GM19193 (cell line): ENCODE data around the gene UGT1A4.

Experiments used
- POLR2A ChIP-seq: IDR thresholded peaks from 4 replicates; pipeline ENCODE4 v1.6.1; 2011; ENCODE audit not compliant: insufficient read depth, insufficient read length; ENCODE audit errors: extremely low read depth

UGT1A4 gene

DNA sequence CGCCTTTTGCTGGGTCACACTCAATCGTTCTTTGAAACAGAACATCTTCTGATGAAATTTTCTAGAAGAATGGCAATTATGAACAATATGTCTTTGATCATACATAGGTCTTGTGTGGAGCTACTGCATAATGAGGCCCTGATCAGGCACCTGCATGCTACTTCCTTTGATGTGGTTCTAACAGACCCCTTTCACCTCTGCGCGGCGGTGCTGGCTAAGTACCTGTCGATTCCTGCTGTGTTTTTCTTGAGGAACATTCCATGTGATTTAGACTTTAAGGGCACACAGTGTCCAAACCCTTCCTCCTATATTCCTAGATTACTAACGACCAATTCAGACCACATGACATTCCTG is 5.3 kb upstream of the UGT1A4 start:
- no peak for TF ChIP-seq POLR2A

- no peak for TF ChIP-seq POLR2A
These were observed 4.4 kb upstream of the UGT1A4 start for GRCh38 chr2:233714121-233714520.

DNA sequence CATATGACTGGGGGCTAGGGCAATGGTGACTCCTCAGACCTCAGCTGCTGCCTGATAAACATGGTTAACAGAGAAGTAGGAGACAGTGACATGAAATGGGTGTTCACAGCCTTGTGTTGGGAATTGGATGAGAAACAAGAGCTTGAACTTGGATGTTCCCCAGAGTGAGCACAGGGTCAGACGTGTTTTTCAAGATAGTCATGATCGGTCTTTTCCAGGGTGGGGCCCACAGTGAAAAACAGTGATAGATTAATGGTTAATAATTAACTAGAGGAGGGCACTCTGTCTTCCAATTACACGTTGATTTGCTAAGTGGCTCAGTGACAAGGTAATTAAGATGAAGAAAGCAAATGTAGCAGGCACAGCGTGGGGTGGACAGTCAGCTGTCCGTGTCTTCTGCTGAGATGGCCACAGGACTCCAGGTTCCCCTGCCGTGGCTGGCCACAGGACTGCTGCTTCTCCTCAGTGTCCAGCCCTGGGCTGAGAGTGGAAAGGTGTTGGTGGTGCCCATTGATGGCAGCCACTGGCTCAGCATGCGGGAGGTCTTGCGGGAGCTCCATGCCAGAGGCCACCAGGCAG is 10.3 kb downstream of the UGT1A4 start, which contains the start of gene UGT1A3:
TSS of gene UGT1A3 (plus strand) at position 320 of the 579 bp plus-strand sequence. CDS start at position 405, 85 bp downstream.
- TF ChIP-seq POLR2A: no peak

- TF ChIP-seq POLR2A: no peak
These were observed 22.3 kb downstream of the UGT1A4 start for GRCh38 chr2:233740870-233741269.

DNA sequence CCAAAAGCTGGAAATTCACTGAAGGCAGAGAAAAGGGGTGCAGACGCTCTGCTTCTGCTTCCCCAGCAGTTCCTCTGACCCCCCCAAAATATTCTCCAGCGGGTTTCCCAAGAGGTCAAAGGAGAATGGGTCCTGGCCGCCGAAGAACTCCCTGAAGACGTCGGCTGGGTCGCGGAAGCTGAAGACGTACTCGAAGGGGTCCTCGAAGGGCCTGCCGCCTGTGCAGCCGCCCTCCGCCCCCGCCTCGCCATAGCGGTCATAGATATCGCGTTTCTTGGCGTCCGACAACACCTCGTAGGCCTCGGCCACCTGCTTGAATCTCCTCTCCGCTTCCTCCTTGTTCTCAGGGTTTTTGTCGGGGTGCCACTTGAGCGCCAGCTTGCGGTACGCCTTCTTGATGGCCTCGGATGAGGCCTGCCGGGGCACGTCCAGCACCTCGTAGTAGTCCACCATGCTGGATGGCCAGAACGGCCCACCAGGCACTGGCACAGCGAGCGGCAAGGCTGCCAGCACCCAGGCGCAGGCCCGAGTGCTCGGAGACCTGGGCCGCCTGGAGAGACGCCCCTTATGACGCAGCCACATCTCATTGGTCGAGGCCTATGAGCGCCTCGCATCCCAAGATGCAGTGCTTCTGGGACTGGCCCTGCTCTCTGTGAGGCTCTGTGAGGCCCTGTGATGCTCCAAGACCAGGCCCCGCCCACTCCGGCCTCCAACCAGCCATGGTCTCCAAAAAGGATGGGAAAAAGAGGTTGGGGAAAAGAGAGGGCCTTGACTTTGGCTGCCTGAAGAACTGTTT is 25.1 kb downstream of the UGT1A4 start:
- TF ChIP-seq POLR2A: no peak

GRCh38 chr2:233745073-233745755 is 26.7 kb downstream of the UGT1A4 start:
- TF ChIP-seq POLR2A: no peak

DNA sequence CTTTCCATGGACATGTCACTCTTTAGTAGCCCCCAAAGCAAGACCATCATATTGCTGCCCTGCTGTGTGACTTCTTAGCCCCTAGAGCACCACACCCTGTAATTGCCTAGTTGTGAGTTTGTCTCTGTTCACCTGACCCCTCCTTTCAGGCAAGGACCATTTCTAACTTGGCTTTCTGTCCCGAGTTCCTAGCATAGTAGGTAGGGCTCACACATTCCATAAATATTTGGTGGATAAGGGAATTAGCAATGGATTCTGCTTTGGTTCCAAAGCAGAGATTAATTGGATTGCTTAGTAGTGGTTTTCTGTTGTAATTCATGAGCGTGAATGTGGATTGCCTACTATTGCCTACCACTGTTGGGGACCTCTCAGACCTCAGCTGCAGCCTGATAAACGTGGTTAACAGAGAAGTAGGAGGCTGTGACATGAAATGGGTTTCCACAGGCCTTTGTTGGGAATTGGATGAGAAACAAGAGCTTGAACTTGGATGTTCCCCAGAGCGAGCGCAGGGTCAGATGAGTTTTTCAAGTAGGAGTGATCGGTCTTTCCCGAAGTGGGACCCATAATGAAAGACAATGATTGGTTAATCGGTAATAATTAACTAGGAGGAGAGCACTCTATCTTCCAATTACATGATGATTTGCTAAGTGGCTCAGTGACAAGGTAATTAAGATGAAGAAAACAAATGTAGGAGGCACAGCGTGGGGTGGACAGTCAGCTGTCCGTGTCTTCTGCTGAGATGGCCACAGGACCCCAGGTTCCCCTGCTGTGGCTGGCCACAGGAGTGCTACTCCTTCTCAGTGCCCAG is 28.1 kb downstream of the UGT1A4 start:
- TF ChIP-seq POLR2A: no peak

DNA sequence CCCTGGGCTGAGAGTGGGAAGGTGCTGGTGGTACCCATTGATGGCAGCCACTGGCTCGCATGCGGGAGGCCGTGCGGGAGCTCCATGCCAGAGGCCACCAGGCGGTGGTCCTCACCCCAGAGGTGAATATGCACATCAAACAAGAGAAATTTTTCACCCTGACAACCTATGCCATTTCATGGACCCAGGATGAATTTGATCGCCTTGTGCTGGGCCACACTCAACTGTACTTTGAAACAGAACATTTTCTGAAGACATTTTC is 28.7 kb downstream of the UGT1A4 start:
- TF ChIP-seq POLR2A: no peak

- TF ChIP-seq POLR2A: no peak
These were observed 36.5 kb downstream of the UGT1A4 start for GRCh38 chr2:233754872-233755611.

- TF ChIP-seq POLR2A: no peak
These were observed 38.0 kb downstream of the UGT1A4 start for GRCh38 chr2:233756429-233757081.

DNA sequence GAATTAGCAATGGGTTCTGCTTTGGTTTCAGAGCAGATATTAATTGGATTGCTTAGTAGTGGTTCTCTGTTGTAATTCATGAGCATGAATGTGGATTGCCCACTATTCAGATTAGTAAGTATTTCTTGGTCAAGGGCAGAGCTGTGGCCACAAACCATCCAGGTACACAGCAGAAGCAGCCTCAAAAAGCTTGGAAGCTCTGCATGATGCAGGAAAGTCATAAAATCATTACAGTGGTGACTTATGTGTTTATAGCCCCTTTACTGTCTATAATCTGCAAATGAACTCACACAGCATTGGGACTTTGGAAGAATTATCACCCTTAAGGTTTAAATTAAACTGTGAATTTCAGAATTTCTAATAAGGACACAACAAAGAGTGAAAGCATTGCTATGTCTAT is 39.6 kb downstream of the UGT1A4 start:
- TF ChIP-seq POLR2A: no peak

DNA sequence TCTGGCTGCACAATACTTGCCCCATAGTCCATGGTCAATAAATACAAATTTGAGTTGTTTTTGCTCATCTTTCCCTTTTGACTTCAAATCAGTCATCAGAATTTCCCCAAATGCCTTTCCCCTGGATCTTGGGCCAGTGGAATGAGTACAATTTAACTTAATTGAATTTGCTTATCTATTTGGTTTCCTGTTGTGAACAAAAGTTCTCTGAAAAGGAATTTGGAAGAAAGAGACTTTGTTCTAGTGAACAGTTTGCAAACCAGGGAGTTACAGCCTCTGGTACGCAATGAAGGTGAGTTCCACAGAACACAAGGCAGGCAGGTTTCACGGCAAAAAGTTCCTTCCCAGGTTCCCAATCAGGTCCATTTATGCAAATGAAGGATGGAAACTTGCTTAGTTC is 40.3 kb downstream of the UGT1A4 start:
- no peak for TF ChIP-seq POLR2A

- TF ChIP-seq POLR2A: no peak
These were observed 41.5 kb downstream of the UGT1A4 start, which contains the start of gene UGT1A1 for GRCh38 chr2:233760043-233760442. TSS of gene UGT1A1 (plus strand) at chr2:233760270. CDS start at chr2:233760288, 18 bp downstream.
